Spleen (tissue), 11 donors: Measurements from ENCODE around the gene RPL3. TPM values are rescaled to one million over a fixed set of nuclear protein-coding genes. Genes with fewer than 3 reads are reported as not detected.
A peak's percentile ranks its signal among the peaks of the same experiment; 100 is the strongest.
"Not testable (repeated sequence)": the region's sequence is repeated elsewhere in the genome, so short reads cannot be mapped to it uniquely, and the experiment has no call there.

Experiments
- DNase-seq: peaks from one replicate; pipeline ENCODE4 v3.0.0-alpha.2; 2020
- H3K27ac ChIP-seq, 8 donors: fragments of 200-600 bp; sonication (generic) in 7 of 8; 1 replicate in 4 of 8; 2 replicates in 4 of 8; pipeline versions ENCODE4 v1.5.0 to v1.8.0; 2016 to 2021; ENCODE audit warnings: inconsistent platforms in 4 of 8, mild to moderate bottlenecking in 4 of 8, moderate library complexity in 1 of 8
- H3K27me3 ChIP-seq, 7 donors: fragments of 200-600 bp; sonication (generic) in 6 of 7; replicated peaks in 1 of 7; 1 replicate in 4 of 7; 2 replicates in 3 of 7; pipeline versions ENCODE4 v1.5.0 to v1.8.0; 2016 to 2021; ENCODE audit warnings: inconsistent platforms in 3 of 7, mild to moderate bottlenecking in 1 of 7
- H3K36me3 ChIP-seq, 6 donors: fragments of 200-600 bp; sonication (generic) in 5 of 6; 1 replicate in 4 of 6; 2 replicates in 2 of 6; pipeline versions ENCODE4 v1.5.0 to v1.8.0; 2016 to 2021; ENCODE audit warnings: inconsistent platforms in 2 of 6
- H3K4me1 ChIP-seq, 6 donors: fragments of 200-600 bp; sonication (generic) in 5 of 6; 1 replicate in 3 of 6; 2 replicates in 3 of 6; pipeline versions ENCODE4 v1.5.0 to v1.8.0; 2016 to 2021; ENCODE audit warnings: inconsistent platforms in 3 of 6
- H3K4me3 ChIP-seq, 8 donors: fragments of 200-600 bp; sonication (generic) in 7 of 8; 1 replicate in 4 of 8; 2 replicates in 4 of 8; pipeline versions ENCODE4 v1.5.0 to v1.8.0; 2016 to 2021; ENCODE audit warnings: inconsistent platforms in 4 of 8, mild to moderate bottlenecking in 4 of 8, moderate library complexity in 2 of 8
- H3K9me3 ChIP-seq, 8 donors: fragments of 200-600 bp; sonication (generic) in 7 of 8; 1 replicate in 4 of 8; 2 replicates in 4 of 8; pipeline versions ENCODE4 v1.5.0 to v1.8.0; 2016 to 2021; ENCODE audit warnings: inconsistent platforms in 4 of 8
- CTCF ChIP-seq, 11 experiments: fragments of 200-600 bp in 7 of 11; fragments of 450-650 bp in 4 of 11; sonication (generic) in 4 of 11; IDR thresholded peaks in 8 of 11; conservative IDR thresholded peaks in 3 of 11; 1 replicate in 7 of 11; 2 replicates in 4 of 11; pipeline versions ENCODE4 v1.4.0 to v1.8.0; 2016 to 2021; ENCODE audit warnings: antibody characterized with exemption in 11 of 11, inconsistent platforms in 4 of 11, mild to moderate bottlenecking in 1 of 11
- POLR2A ChIP-seq, 3 donors: fragments of 450-650 bp; IDR thresholded peaks; one replicate each; pipeline ENCODE4 v1.5.1; 2017; ENCODE audit warnings: antibody characterized with exemption in 3 of 3, mild to moderate bottlenecking in 1 of 3
- POLR2AphosphoS5 ChIP-seq, 3 donors: sonication (generic); formaldehyde crosslinking; IDR thresholded peaks; one replicate each; pipeline ENCODE4 v1.5.1; 2017; ENCODE audit warnings: antibody characterized with exemption in 3 of 3
- WGBS, 5 donors: extraction: QIAGEN DNeasy Blood & Tissue Kit in 3 of 5; methylation state at CpG; one replicate each; pipeline versions ENCODE4 v1.1.5 to v1.1.7; 2013 to 2018; 5-methylcytosine and 5-hydroxymethylcytosine counted together
- intact Hi-C: fragments of 100-400 bp; cut with DNase I; formaldehyde crosslinking; loops from one replicate; pipeline ENCODE4 v1.15.0; 2023; ENCODE audit warnings: low total_unique reads
- polyA plus RNA-seq, 3 donors: library from polyadenylated mRNA; stranded (reverse); fragments of 200-250 nt; gene quantifications; one replicate each; pipeline ENCODE4 v1.2.1, GENCODE V29; 2013
- total RNA-seq, 7 donors: library from RNA; depleted of rRNA in 3 of 7; stranded (reverse); fragments of >200 nt in 3 of 7; fragmentation: NEBNext Ultra II Directional in 4 of 7; extraction: Animal tissue kit (Norgen Biotek cat#: 25700) in 4 of 7; gene quantifications; one replicate each; pipeline versions ENCODE4 v1.1.0 to v1.2.1, GENCODE V29; 2016 to 2021
- donor health status: healthy with polysubstance abuse.
- donor health status: DM: no; HTN: no; CAD: no; lungs with moderate emphysema.
- donor health status: DM: no; HTN: no; CAD: no.
- donor health status: Bipolar disorder and iron deficiency.
- donor health status: healthy.
- donor health status: DM: no; HTN: no; CAD: no.
- donor health status: DM: yes; HTN: yes; CAD: no.

Gene RPL3
- total and polyA plus RNA-seq, 10 donors, result 1,607 to 6,240 (median 1,995) TPM

- no peak for TF ChIP-seq POLR2A (IDR thresholded peaks at IDR 0.05)
- no peak for TF ChIP-seq POLR2AphosphoS5 (IDR thresholded peaks at IDR 0.05)
- no peak for TF ChIP-seq CTCF (IDR thresholded peaks at IDR 0.05 in 8 of 11, conservative IDR thresholded peaks at IDR 0.05 in 3 of 11)
- Histone ChIP-seq H3K36me3 (no peaks in the 10 kb centered on the region), H3K27me3 (no peaks in the 10 kb centered on the region), H3K4me1 (peaks cover 0 to 26% (median 13%) of the 10 kb centered on the region in 6 donors), H3K4me3 (no peak overlapping the region), H3K9me3 (no peaks in the 10 kb centered on the region), H3K27ac (no peak overlapping the region)
- WGBS, 5 donors, result 89 to 96% (median 91%) methylated on average over 11 to 18 of the region's 18 CpGs
- intact Hi-C loops, result no loop called here
- DNase-seq, result peak; percentile 72
These were observed 8.8 kb upstream of the RPL3 start for GRCh38 chr22:39327995-39328754.

- H3K9me3 ChIP-seq, result no peaks in the 10 kb centered on the region
- peaks cover 0 to 12% (median 3%) of the 10 kb centered on the region in 6 donors for H3K4me1 ChIP-seq
- intact Hi-C loops, result no loop called here
- H3K27ac ChIP-seq, result no peak overlapping the region
- no peaks in the 10 kb centered on the region for H3K27me3 ChIP-seq
- H3K36me3 ChIP-seq, result no peaks in the 10 kb centered on the region
- TF ChIP-seq CTCF (IDR thresholded peaks at IDR 0.05 in 8 of 11, conservative IDR thresholded peaks at IDR 0.05 in 3 of 11), result no peak
- no peak for TF ChIP-seq POLR2A (IDR thresholded peaks at IDR 0.05)
- TF ChIP-seq POLR2AphosphoS5 (IDR thresholded peaks at IDR 0.05), result no peak
- 44 to 68% (median 53%) methylated on average over 2 of the region's 2 CpGs for WGBS, 5 donors
- DNase-seq, result no peak
- H3K4me3 ChIP-seq, result no peak overlapping the region
These were observed 6.0 kb upstream of the RPL3 start for GRCh38 chr22:39325392-39325932.

GRCh38 chr22:39320616-39321029, 1.2 kb upstream of the RPL3 start:
- intact Hi-C loops, H3K9me3 ChIP-seq, H3K27me3 ChIP-seq: not testable (repeated sequence)
- DNase-seq, result peak; percentile 69
- peaks cover 0 to 28% (median 24%) of the 10 kb centered on the region in 6 donors for H3K36me3 ChIP-seq
- peaks cover 30 to 46% (median 40%) of the 10 kb centered on the region in 6 donors for H3K4me1 ChIP-seq
- WGBS, 5 donors, result 87 to 92% (median 90%) methylated on average over 24 of the region's 24 CpGs
- peak overlapping the region; percentile 92 to 100 (median 98) for H3K27ac ChIP-seq
- H3K4me3 ChIP-seq, result peak overlapping the region in 6 of 8 donors; percentile 51 to 87 (median 59)

- peak overlapping the region; percentile 92 to 100 (median 98) for H3K27ac ChIP-seq
- DNase-seq, result no peak
- no peaks in the 10 kb centered on the region for H3K9me3 ChIP-seq
- intact Hi-C loops, result loop anchor here (5.0 to 10.0 kb wide), 2 partner anchors 304 to 446 kb away; partner anchors contain the start of genes APOBEC3C and CBX6
- peak overlapping the region; percentile 51 to 87 (median 61) for H3K4me3 ChIP-seq
- H3K36me3 ChIP-seq, result peaks cover 14 to 47% (median 43%) of the 10 kb centered on the region in 6 donors
- WGBS, 5 donors, result 4 to 6% (median 5%) methylated on average over 14 to 26 of the region's 26 CpGs
- no peaks in the 10 kb centered on the region for H3K27me3 ChIP-seq
- TF ChIP-seq POLR2A (IDR thresholded peaks at IDR 0.05), result no peak
- H3K4me1 ChIP-seq, result peaks cover 46 to 66% (median 58%) of the 10 kb centered on the region in 6 donors
These were observed 728 bp downstream of the RPL3 start for GRCh38 chr22:39318507-39319283.
